CD14-positive monocyte (primary cell): ENCODE measurements around the gene ADCY2. TPM values are rescaled to one million over a fixed set of nuclear protein-coding genes. Genes with fewer than 3 reads are reported as not detected.

Source experiments
- DNase-seq, 3 donors: peaks; one replicate each; pipeline ENCODE4 v3.0.0-alpha.2; 2011 to 2022
- H2AFZ ChIP-seq: 2 replicates; pipeline ENCODE4 v1.6.0; 2012; ENCODE audit warnings: mild to moderate bottlenecking, low read depth, low read length, inconsistent platforms; ENCODE audit not compliant: insufficient read depth, poor library complexity, severe bottlenecking
- H3K27ac ChIP-seq, 2 donors: 1 replicate in 1 of 2; 2 replicates in 1 of 2; pipeline ENCODE4 v1.5.1; 2012 to 2013; ENCODE audit warnings: low read length in 2 of 2, control low read depth in 1 of 2, inconsistent platforms in 1 of 2, low read depth in 1 of 2, mild to moderate bottlenecking in 1 of 2
- H3K27me3 ChIP-seq, 2 donors: one replicate each; pipeline versions ENCODE4 v1.6.0 to v1.6.1; 2011 to 2013; ENCODE audit warnings: low read length in 2 of 2; ENCODE audit not compliant: control insufficient read depth in 2 of 2, insufficient read depth in 2 of 2
- H3K36me3 ChIP-seq, 2 donors: replicated peaks in 1 of 2; 1 replicate in 1 of 2; 2 replicates in 1 of 2; pipeline versions ENCODE4 v1.5.1 to v1.6.1; 2012 to 2013; ENCODE audit warnings: low read length in 2 of 2, control low read depth in 1 of 2, inconsistent platforms in 1 of 2, mild to moderate bottlenecking in 1 of 2; ENCODE audit not compliant: insufficient read depth in 2 of 2, control insufficient read depth in 1 of 2
- H3K4me1 ChIP-seq, 2 donors: 1 replicate in 1 of 2; 2 replicates in 1 of 2; pipeline versions ENCODE4 v1.5.1 to v1.6.1; 2012 to 2013; ENCODE audit warnings: low read length in 2 of 2, control low read depth in 1 of 2, inconsistent platforms in 1 of 2, mild to moderate bottlenecking in 1 of 2, moderate library complexity in 1 of 2; ENCODE audit not compliant: insufficient read depth in 2 of 2, control insufficient read depth in 1 of 2
- H3K4me2 ChIP-seq: replicated peaks from 2 replicates; pipeline ENCODE3; 2012; ENCODE audit warnings: low read length, moderate library complexity, mild to moderate bottlenecking; ENCODE audit not compliant: poor library complexity, severe bottlenecking; ENCODE audit errors: extremely low read depth
- H3K4me3 ChIP-seq, 3 experiments: fragments of 200-600 bp in 1 of 3; sonication (generic) in 1 of 3; replicated peaks in 1 of 3; 1 replicate in 2 of 3; 2 replicates in 1 of 3; pipeline ENCODE4 v1.5.1; 2011 to 2013; ENCODE audit warnings: low read length in 3 of 3, mild to moderate bottlenecking in 3 of 3, control low read depth in 2 of 3, low read depth in 2 of 3, inconsistent platforms in 1 of 3, moderate library complexity in 1 of 3
- H3K79me2 ChIP-seq: 2 replicates; pipeline ENCODE4 v1.6.0; 2012; ENCODE audit warnings: mild to moderate bottlenecking, control low read depth, inconsistent platforms, low read length, moderate library complexity; ENCODE audit not compliant: insufficient read depth
- H3K9ac ChIP-seq: 2 replicates; pipeline ENCODE4 v1.6.0; 2017; ENCODE audit warnings: low read length, mild to moderate bottlenecking; ENCODE audit not compliant: insufficient read depth, poor library complexity, severe bottlenecking
- H3K9me3 ChIP-seq, 2 donors: replicated peaks in 1 of 2; 1 replicate in 1 of 2; 2 replicates in 1 of 2; pipeline versions ENCODE4 v1.5.1 to v1.6.1; 2012 to 2013; ENCODE audit warnings: low read length in 2 of 2, control low read depth in 1 of 2; ENCODE audit not compliant: control insufficient read depth in 1 of 2, insufficient read depth in 1 of 2
- H4K20me1 ChIP-seq: 2 replicates; pipeline ENCODE4 v1.6.0; 2012; ENCODE audit warnings: mild to moderate bottlenecking, low read length, control low read depth, moderate library complexity; ENCODE audit not compliant: insufficient read depth
- H3K27ac Mint-ChIP-seq, 7 donors: one replicate each; pipeline ENCODE4 v1.8.0; 2020; ENCODE audit warnings: mild to moderate bottlenecking in 7 of 7, mixed read lengths in 7 of 7, moderate library complexity in 6 of 7, inconsistent platforms in 2 of 7
- H3K27me3 Mint-ChIP-seq, 3 donors: one replicate each; pipeline ENCODE4 v1.8.0; 2021 to 2022; ENCODE audit warnings: low read depth in 3 of 3, mild to moderate bottlenecking in 3 of 3, mixed read lengths in 3 of 3, moderate library complexity in 3 of 3, inconsistent platforms in 1 of 3
- H3K36me3 Mint-ChIP-seq, 2 donors: one replicate each; pipeline ENCODE4 v1.8.0; 2020; ENCODE audit warnings: mixed read lengths in 2 of 2, inconsistent platforms in 1 of 2, mild to moderate bottlenecking in 1 of 2
- H3K4me1 Mint-ChIP-seq: one replicate; pipeline ENCODE4 v1.8.0; 2020; ENCODE audit warnings: mild to moderate bottlenecking, mixed read lengths
- H3K4me3 Mint-ChIP-seq, 2 donors: one replicate each; pipeline ENCODE4 v1.8.0; 2020; ENCODE audit warnings: mild to moderate bottlenecking in 2 of 2, mixed read lengths in 2 of 2, moderate library complexity in 1 of 2
- H3K9me3 Mint-ChIP-seq, 7 donors: one replicate each; pipeline ENCODE4 v1.8.0; 2020 to 2022; ENCODE audit warnings: mixed read lengths in 7 of 7, mild to moderate bottlenecking in 6 of 7, moderate library complexity in 6 of 7, inconsistent platforms in 2 of 7
- WGBS: methylation state at CpG from one replicate; pipeline ENCODE4 v1.1.5; 2013; ENCODE audit warnings: missing lambda C conversion rate; ENCODE audit not compliant: insufficient coverage; 5-methylcytosine and 5-hydroxymethylcytosine counted together
- intact Hi-C, 2 donors: fragments of 100-400 bp; cut with micrococcal nuclease; formaldehyde crosslinking; loops; one replicate each; pipeline versions ENCODE4 v1.15.0 to v1.15.1; 2023
- polyA plus RNA-seq, 3 donors: library from polyadenylated mRNA; depleted of rRNA in 1 of 3; unstranded in 2 of 3; stranded (reverse) in 1 of 3; fragments of 300-500 nt in 2 of 3; fragments of >200 nt in 1 of 3; fragmentation: Illumina TruSeq in 2 of 3; gene quantifications; 1 replicate in 2 of 3; 2 replicates in 1 of 3; pipeline ENCODE4 v1.2.3, GENCODE V29; 2012 to 2021
- TF ChIP-seq, protein P1 (sequence below): fragments of 200-600 bp; IDR thresholded peaks from one replicate; pipeline ENCODE4 v1.8.0; 2022; ENCODE audit warnings: antibody characterized with exemption, mild to moderate bottlenecking

The ADCY2 gene
- polyA plus RNA-seq, 3 donors = not detected

DNA sequence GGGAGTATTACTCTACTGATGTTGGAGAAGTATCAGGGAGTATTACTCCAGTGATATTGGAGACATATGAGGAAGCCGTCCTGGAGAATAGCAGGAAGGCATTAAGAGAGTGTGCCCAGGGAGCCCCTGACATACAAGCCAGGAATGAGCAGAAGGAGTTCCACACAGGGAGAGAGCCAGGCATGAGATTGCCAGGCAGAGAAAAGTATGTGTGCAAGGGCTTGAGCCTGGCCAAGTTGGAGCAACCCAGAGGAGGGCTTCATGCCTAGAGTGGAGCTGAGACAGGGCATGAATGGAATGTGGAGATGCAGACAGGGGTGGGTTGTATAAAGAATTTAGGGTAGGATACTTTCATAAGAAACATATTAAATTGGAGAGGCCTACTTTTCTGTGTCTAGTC, 213.8 kb downstream of the ADCY2 start:
- H3K4me3 Mint-ChIP-seq = no peak overlapping the region
- no peaks in the 10 kb centered on the region for H3K4me1 ChIP-seq
- no peak overlapping the region for H3K27ac ChIP-seq
- H3K27me3 ChIP-seq = no peaks in the 10 kb centered on the region
- WGBS = 92% methylated on average over 1 of the region's 1 CpG
- no peaks in the 10 kb centered on the region for H3K79me2 ChIP-seq
- H3K9me3 Mint-ChIP-seq = peaks cover 0 to 6% (median 4%) of the 10 kb centered on the region in 7 donors
- H3K36me3 ChIP-seq = no peaks in the 10 kb centered on the region
- peaks cover 0 to 3% (median 3%) of the 10 kb centered on the region in 3 donors for H3K27me3 Mint-ChIP-seq
- no peak overlapping the region for H3K4me2 ChIP-seq
- no peak overlapping the region for H2AFZ ChIP-seq
- H4K20me1 ChIP-seq = no peaks in the 10 kb centered on the region
- H3K9me3 ChIP-seq = no peaks in the 10 kb centered on the region
- no peak overlapping the region for H3K27ac Mint-ChIP-seq
- intact Hi-C loops = no loop called here
- DNase-seq = no peak
- no peaks in the 10 kb centered on the region for H3K36me3 Mint-ChIP-seq
- no peak overlapping the region for H3K4me3 ChIP-seq
- H3K9ac ChIP-seq = no peak overlapping the region
- TF ChIP-seq, protein P1, sequence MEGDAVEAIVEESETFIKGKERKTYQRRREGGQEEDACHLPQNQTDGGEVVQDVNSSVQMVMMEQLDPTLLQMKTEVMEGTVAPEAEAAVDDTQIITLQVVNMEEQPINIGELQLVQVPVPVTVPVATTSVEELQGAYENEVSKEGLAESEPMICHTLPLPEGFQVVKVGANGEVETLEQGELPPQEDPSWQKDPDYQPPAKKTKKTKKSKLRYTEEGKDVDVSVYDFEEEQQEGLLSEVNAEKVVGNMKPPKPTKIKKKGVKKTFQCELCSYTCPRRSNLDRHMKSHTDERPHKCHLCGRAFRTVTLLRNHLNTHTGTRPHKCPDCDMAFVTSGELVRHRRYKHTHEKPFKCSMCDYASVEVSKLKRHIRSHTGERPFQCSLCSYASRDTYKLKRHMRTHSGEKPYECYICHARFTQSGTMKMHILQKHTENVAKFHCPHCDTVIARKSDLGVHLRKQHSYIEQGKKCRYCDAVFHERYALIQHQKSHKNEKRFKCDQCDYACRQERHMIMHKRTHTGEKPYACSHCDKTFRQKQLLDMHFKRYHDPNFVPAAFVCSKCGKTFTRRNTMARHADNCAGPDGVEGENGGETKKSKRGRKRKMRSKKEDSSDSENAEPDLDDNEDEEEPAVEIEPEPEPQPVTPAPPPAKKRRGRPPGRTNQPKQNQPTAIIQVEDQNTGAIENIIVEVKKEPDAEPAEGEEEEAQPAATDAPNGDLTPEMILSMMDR = no peak
- no peaks in the 10 kb centered on the region for H3K4me1 Mint-ChIP-seq

DNA sequence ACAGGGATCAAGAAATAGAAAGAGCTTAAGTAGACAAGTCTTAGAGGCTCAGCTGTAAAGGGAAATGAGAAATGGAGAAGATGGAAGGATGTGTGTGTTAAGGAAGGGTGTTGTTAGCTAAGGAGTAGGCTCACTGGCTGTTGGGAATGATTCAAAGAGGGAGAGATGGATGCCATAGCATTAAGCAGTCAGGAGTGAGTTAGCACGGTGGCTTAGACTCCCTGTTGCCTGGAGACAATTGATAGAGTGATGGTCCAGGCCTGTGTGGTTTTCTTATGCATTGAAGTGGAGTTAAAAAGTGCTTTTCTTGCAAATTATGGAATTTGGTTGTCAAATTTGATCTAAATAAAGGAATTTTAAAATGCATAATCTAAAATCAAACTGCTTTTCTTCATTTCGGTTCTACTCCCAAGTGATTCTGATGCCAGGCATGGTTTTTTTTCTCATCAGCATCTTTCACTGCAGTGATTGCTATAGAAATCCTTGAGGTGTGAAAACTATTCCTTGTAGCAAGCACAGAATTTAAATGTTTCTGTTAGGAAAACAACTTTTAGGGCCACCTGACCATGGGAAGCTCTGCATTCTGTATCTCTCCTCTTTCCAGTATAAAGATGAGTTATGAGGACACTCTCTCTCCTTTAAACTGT, 214.7 kb downstream of the ADCY2 start:
- Mint-ChIP-seq H3K9me3 (peaks cover 0 to 6% (median 4%) of the 10 kb centered on the region in 7 donors), H3K4me3 (no peak overlapping the region), H3K36me3 (no peaks in the 10 kb centered on the region), H3K4me1 (no peaks in the 10 kb centered on the region), H3K27ac (no peak overlapping the region), H3K27me3 (peaks cover 0 to 3% (median 3%) of the 10 kb centered on the region in 3 donors)
- H3K27me3 ChIP-seq = no peaks in the 10 kb centered on the region
- H2AFZ ChIP-seq = no peak overlapping the region
- no peaks in the 10 kb centered on the region for H3K4me1 ChIP-seq
- H3K4me3 ChIP-seq = no peak overlapping the region
- no peaks in the 10 kb centered on the region for H4K20me1 ChIP-seq
- intact Hi-C loops = no loop called here
- no peaks in the 10 kb centered on the region for H3K9me3 ChIP-seq
- no peak overlapping the region for H3K27ac ChIP-seq
- H3K4me2 ChIP-seq = no peak overlapping the region
- no peaks in the 10 kb centered on the region for H3K79me2 ChIP-seq
- 56% methylated on average over 1 of the region's 2 CpGs for WGBS
- TF ChIP-seq, protein P1 = no peak
- H3K9ac ChIP-seq = no peak overlapping the region
- no peak for DNase-seq
- no peaks in the 10 kb centered on the region for H3K36me3 ChIP-seq
